Thyroid gland (tissue), 4 donors: Measurements from ENCODE around the gene ZNF341.

Experiments
- POLR2A ChIP-seq, 2 donors: fragments of 450-650 bp; IDR thresholded peaks; one replicate each; pipeline ENCODE4 v1.6.1; 2017; ENCODE audit warnings: antibody characterized with exemption in 2 of 2, mild to moderate bottlenecking in 2 of 2, moderate library complexity in 1 of 2
- TF ChIP-seq, protein P1 (sequence below), 6 experiments: fragments of 200-600 bp in 3 of 6; fragments of 450-650 bp in 3 of 6; sonication (generic) in 3 of 6; IDR thresholded peaks; one replicate each; pipeline ENCODE4 v1.5.1; 2016 to 2019; ENCODE audit warnings: antibody characterized with exemption in 6 of 6, mild to moderate bottlenecking in 2 of 6, inconsistent platforms in 1 of 6, moderate library complexity in 1 of 6

DNA sequence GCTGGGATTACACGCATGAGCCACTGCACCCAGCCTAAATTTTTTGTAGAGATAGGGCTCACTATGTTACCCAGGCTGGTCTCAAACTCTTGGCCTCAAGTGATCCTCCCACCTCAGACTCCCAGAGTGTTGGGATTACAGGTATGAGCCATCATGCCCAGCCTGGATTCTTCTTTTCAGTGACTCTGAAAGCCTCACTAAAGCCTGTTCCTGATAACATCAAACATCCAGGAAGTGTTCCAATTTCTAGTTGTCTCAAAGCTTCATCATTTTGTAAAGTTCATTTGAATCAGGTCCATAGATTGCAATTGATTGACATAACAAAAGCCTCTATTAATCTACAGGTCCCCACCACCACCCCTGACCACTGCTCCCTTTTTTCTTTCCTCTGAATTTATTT, 50.1 kb downstream of the ZNF341 start:
- TF ChIP-seq, protein P1, sequence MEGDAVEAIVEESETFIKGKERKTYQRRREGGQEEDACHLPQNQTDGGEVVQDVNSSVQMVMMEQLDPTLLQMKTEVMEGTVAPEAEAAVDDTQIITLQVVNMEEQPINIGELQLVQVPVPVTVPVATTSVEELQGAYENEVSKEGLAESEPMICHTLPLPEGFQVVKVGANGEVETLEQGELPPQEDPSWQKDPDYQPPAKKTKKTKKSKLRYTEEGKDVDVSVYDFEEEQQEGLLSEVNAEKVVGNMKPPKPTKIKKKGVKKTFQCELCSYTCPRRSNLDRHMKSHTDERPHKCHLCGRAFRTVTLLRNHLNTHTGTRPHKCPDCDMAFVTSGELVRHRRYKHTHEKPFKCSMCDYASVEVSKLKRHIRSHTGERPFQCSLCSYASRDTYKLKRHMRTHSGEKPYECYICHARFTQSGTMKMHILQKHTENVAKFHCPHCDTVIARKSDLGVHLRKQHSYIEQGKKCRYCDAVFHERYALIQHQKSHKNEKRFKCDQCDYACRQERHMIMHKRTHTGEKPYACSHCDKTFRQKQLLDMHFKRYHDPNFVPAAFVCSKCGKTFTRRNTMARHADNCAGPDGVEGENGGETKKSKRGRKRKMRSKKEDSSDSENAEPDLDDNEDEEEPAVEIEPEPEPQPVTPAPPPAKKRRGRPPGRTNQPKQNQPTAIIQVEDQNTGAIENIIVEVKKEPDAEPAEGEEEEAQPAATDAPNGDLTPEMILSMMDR (IDR thresholded peaks at IDR 0.05), result no peak
- TF ChIP-seq POLR2A (IDR thresholded peaks at IDR 0.05), result no peak
